ENCODE measurements around the gene ZNF8. TPM values are rescaled to one million over a fixed set of nuclear protein-coding genes. Genes with fewer than 3 reads are reported as not detected.

Gene ZNF8
- total and polyA plus RNA-seq, 2 donors (not counting 1 experiment from before 2014, with no cell fraction given) = 3.4 to 8.0 TPM

GRCh38 chr19:58291943-58292342, 13.2 kb downstream of the ZNF8 start:
- no peak for ATAC-seq (ENCODE audit: low read depth)
- CTCF ChIA-PET = no interaction called here
- H2AFZ ChIP-seq (ENCODE audit: insufficient read depth, low read depth, low read length, poor library complexity, severe bottlenecking) = no peak overlapping the region
- 100% methylated on average over 4 of the region's 7 CpGs for WGBS (ENCODE audit: insufficient coverage)
- no peak overlapping the region for H3K4me3 ChIP-seq (ENCODE audit: control extremely low read depth in 1 of 5, extremely low read depth in 1 of 5, insufficient read depth in 1 of 5, low read depth in 2 of 5, low read length in 4 of 5)
- H3K9me3 ChIP-seq (ENCODE audit: control extremely low read depth in 1 of 3, control insufficient read depth in 2 of 3, insufficient read depth in 1 of 3, low read length in 2 of 3) = peaks cover 2 to 60% (median 18%) of the 10 kb centered on the region in 3 donors
- H3K4me1 Mint-ChIP-seq = no peaks in the 10 kb centered on the region
- H3K27me3 Mint-ChIP-seq = no peaks in the 10 kb centered on the region
- intact Hi-C loops (cut with micrococcal nuclease) = no loop called here
- peaks cover 10% of the 10 kb centered on the region for H3K79me2 ChIP-seq (ENCODE audit: control insufficient read depth, insufficient read depth, low read length)
- no peaks in the 10 kb centered on the region for H3K27me3 ChIP-seq (replicated peaks in 1 of 4; ENCODE audit: control extremely low read depth in 1 of 4, control insufficient read depth in 3 of 4, insufficient read depth in 4 of 4, low read length in 3 of 4)
- no peak overlapping the region for H3K9ac ChIP-seq (ENCODE audit: low read length)
- H3K4me1 ChIP-seq (ENCODE audit: control insufficient read depth in 2 of 2, insufficient read depth in 2 of 2, low read length in 2 of 2) = no peaks in the 10 kb centered on the region
- POLR2A ChIA-PET = no interaction called here
- H3K4me3 Mint-ChIP-seq = no peak overlapping the region
- peaks cover 8% of the 10 kb centered on the region for H3K9me3 Mint-ChIP-seq (ENCODE audit: insufficient read depth)
- no peaks in the 10 kb centered on the region for H4K20me1 ChIP-seq (ENCODE audit: control insufficient read depth, insufficient read depth, low read length, poor library complexity, severe bottlenecking)
- TF ChIP-seq CTCF (IDR thresholded peaks at IDR 0.05) = no peak
- TF ChIP-seq EZH2 (IDR thresholded peaks at IDR 0.05; ENCODE audit: borderline replicate concordance, insufficient read depth, low read depth, low read length, poor library complexity, severe bottlenecking) = no peak
- DNase-seq = no peak
- no peak overlapping the region for H3K27ac ChIP-seq (ENCODE audit: low read length in 2 of 2)
- no peak overlapping the region for H3K27ac Mint-ChIP-seq
- H3K36me3 ChIP-seq (replicated peaks in 1 of 2; ENCODE audit: control extremely low read depth in 1 of 2, control insufficient read depth in 1 of 2, extremely low read depth in 1 of 2, insufficient read depth in 2 of 2, low read length in 1 of 2) = peaks cover 0 to 65% of the 10 kb centered on the region in 2 experiments
- no peak overlapping the region for H3K4me2 ChIP-seq (replicated peaks; ENCODE audit: low read depth, low read length, poor library complexity, severe bottlenecking)

GRCh38 chr19:58294743-58295374, 16.1 kb downstream of the ZNF8 start:
- Histone ChIP-seq H3K4me1 (ENCODE audit: control insufficient read depth in 2 of 2, insufficient read depth in 2 of 2, low read length in 2 of 2) (no peaks in the 10 kb centered on the region), H3K27me3 (replicated peaks in 1 of 4; ENCODE audit: control extremely low read depth in 1 of 4, control insufficient read depth in 3 of 4, insufficient read depth in 4 of 4, low read length in 3 of 4) (no peaks in the 10 kb centered on the region), H2AFZ (ENCODE audit: insufficient read depth, low read depth, low read length, poor library complexity, severe bottlenecking) (no peak overlapping the region), H3K9ac (ENCODE audit: low read length) (no peak overlapping the region), H3K4me2 (replicated peaks; ENCODE audit: low read depth, low read length, poor library complexity, severe bottlenecking) (no peak overlapping the region), H3K79me2 (ENCODE audit: control insufficient read depth, insufficient read depth, low read length) (peaks cover 10% of the 10 kb centered on the region), H4K20me1 (ENCODE audit: control insufficient read depth, insufficient read depth, low read length, poor library complexity, severe bottlenecking) (no peaks in the 10 kb centered on the region), H3K9me3 (ENCODE audit: control extremely low read depth in 1 of 3, control insufficient read depth in 2 of 3, insufficient read depth in 1 of 3, low read length in 2 of 3) (peaks cover 0 to 71% (median 18%) of the 10 kb centered on the region in 3 donors), H3K36me3 (replicated peaks in 1 of 2; ENCODE audit: control extremely low read depth in 1 of 2, control insufficient read depth in 1 of 2, extremely low read depth in 1 of 2, insufficient read depth in 2 of 2, low read length in 1 of 2) (peaks cover 0 to 50% of the 10 kb centered on the region in 2 experiments), H3K4me3 (ENCODE audit: control extremely low read depth in 1 of 5, extremely low read depth in 1 of 5, insufficient read depth in 1 of 5, low read depth in 2 of 5, low read length in 4 of 5) (no peak overlapping the region), H3K27ac (ENCODE audit: low read length in 2 of 2) (no peak overlapping the region)
- no peaks in the 10 kb centered on the region for H3K27me3 Mint-ChIP-seq
- TF ChIP-seq CTCF (IDR thresholded peaks at IDR 0.05) = no peak
- no peak for TF ChIP-seq EZH2 (IDR thresholded peaks at IDR 0.05; ENCODE audit: borderline replicate concordance, insufficient read depth, low read depth, low read length, poor library complexity, severe bottlenecking)
- H3K4me1 Mint-ChIP-seq = no peaks in the 10 kb centered on the region
- CTCF ChIA-PET = no interaction called here
- H3K27ac Mint-ChIP-seq = no peak overlapping the region
- DNase-seq (no peak), ATAC-seq (ENCODE audit: low read depth) (no peak)
- no peak overlapping the region for H3K4me3 Mint-ChIP-seq
- over 99% methylated on average over 17 of the region's 22 CpGs for WGBS (ENCODE audit: insufficient coverage)
- intact Hi-C loops (cut with micrococcal nuclease) = no loop called here
- POLR2A ChIA-PET = no interaction called here
- peaks cover 8% of the 10 kb centered on the region for H3K9me3 Mint-ChIP-seq (ENCODE audit: insufficient read depth)
